ENCODE results near the gene RAI1.

RAI1 gene

DNA sequence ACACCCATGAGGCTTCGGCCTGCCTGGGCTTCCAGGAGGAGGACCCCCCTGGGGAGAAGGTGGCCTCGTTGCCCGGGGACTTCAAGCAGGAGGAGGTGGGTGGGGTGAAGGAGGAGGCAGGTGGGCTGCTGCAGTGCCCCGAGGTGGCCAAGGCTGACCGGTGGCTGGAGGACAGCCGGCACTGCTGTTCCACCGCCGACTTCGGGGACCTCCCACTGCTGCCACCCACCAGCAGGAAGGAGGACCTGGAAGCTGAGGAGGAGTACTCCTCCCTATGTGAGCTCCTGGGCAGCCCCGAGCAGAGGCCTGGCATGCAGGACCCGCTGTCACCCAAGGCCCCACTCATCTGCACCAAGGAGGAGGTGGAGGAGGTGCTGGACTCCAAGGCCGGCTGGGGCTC is 114.0 kb downstream of the RAI1 start:
- Histone ChIP-seq H3K36me3 (ENCODE audit: control insufficient read depth, insufficient read depth, low read length) (no peaks in the 10 kb centered on the region), H3K9me3 (ENCODE audit: control insufficient read depth, insufficient read depth, low read depth, low read length) (no peaks in the 10 kb centered on the region), H3K27me3 (ENCODE audit: control insufficient read depth, insufficient read depth, low read length) (peaks cover 34% of the 10 kb centered on the region), H3K9ac (ENCODE audit: low read length) (no peak overlapping the region), H3K4me1 (ENCODE audit: control insufficient read depth, insufficient read depth, low read length) (peaks cover 34% of the 10 kb centered on the region), H3K4me3 (ENCODE audit: low read depth, low read length) (no peak overlapping the region), H3K27ac (ENCODE audit: low read depth, low read length) (no peak overlapping the region)

DNA sequence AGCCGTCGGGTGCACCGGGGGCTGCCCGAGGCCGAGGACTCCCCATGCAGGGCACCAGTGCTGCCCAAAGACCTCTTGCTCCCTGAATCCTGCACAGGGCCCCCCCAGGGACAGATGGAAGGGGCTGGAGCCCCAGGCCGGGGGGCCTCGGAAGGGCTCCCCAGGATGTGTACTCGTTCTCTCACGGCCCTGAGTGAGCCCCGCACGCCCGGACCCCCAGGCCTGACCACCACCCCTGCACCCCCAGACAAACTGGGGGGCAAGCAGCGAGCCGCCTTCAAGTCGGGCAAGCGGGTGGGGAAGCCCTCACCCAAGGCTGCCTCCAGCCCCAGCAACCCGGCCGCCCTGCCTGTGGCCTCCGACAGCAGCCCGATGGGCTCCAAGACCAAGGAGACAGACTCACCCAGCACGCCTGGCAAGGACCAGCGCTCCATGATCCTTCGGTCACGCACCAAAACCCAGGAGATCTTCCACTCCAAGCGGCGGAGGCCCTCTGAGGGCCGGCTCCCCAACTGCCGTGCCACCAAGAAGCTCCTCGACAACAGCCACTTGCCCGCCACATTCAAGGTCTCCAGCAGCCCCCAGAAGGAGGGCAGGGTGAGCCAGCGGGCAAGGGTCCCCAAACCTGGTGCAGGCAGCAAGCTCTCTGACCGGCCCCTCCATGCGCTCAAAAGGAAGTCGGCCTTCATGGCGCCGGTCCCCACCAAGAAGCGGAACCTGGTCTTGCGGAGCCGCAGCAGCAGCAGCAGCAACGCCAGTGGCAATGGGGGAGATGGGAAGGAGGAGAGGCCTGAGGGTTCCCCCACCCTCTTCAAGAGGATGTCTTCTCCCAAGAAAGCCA is 114.9 kb downstream of the RAI1 start:
- Histone ChIP-seq H3K36me3 (ENCODE audit: control insufficient read depth, insufficient read depth, low read length) (no peaks in the 10 kb centered on the region), H3K9me3 (ENCODE audit: control insufficient read depth, insufficient read depth, low read depth, low read length) (no peaks in the 10 kb centered on the region), H3K4me3 (ENCODE audit: low read depth, low read length) (no peak overlapping the region), H3K4me1 (ENCODE audit: control insufficient read depth, insufficient read depth, low read length) (peaks cover 29% of the 10 kb centered on the region), H3K27me3 (ENCODE audit: control insufficient read depth, insufficient read depth, low read length) (peaks cover 27% of the 10 kb centered on the region), H3K27ac (ENCODE audit: low read depth, low read length) (no peak overlapping the region), H3K9ac (ENCODE audit: low read length) (no peak overlapping the region)

DNA sequence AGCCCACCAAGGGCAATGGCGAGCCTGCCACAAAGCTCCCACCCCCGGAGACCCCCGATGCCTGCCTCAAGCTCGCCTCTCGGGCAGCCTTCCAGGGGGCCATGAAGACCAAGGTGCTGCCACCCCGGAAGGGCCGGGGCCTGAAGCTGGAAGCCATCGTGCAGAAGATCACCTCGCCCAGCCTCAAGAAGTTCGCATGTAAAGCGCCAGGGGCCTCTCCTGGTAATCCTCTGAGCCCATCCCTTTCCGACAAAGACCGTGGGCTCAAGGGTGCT is 115.5 kb downstream of the RAI1 start:
- Histone ChIP-seq H3K4me1 (ENCODE audit: control insufficient read depth, insufficient read depth, low read length) (peaks cover 26% of the 10 kb centered on the region), H3K36me3 (ENCODE audit: control insufficient read depth, insufficient read depth, low read length) (no peaks in the 10 kb centered on the region), H3K27me3 (ENCODE audit: control insufficient read depth, insufficient read depth, low read length) (peaks cover 22% of the 10 kb centered on the region), H3K9me3 (ENCODE audit: control insufficient read depth, insufficient read depth, low read depth, low read length) (no peaks in the 10 kb centered on the region), H3K4me3 (ENCODE audit: low read depth, low read length) (no peak overlapping the region), H3K27ac (ENCODE audit: low read depth, low read length) (no peak overlapping the region), H3K9ac (ENCODE audit: low read length) (no peak overlapping the region)

DNA sequence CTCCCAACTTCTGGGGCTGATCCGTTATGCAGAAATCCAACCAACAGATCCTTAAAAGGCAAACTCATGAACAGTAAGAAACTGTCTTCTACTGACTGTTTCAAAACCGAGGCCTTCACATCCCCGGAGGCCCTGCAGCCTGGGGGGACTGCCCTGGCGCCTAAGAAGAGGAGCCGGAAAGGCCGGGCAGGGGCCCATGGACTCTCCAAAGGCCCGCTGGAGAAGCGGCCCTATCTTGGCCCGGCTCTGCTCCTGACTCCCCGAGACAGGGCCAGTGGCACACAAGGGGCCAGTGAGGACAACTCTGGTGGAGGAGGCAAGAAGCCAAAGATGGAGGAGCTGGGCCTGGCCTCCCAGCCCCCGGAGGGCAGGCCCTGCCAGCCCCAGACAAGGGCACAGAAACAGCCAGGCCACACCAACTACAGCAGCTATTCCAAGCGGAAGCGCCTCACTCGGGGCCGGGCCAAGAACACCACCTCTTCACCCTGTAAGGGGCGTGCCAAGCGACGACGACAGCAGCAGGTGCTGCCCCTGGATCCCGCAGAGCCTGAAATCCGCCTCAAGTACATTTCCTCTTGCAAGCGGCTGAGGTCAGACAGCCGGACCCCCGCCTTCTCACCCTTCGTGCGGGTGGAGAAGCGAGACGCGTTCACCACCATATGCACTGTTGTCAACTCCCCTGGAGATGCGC is 116.0 kb downstream of the RAI1 start:
- Histone ChIP-seq H3K9ac (ENCODE audit: low read length) (no peak overlapping the region), H3K27ac (ENCODE audit: low read depth, low read length) (no peak overlapping the region), H3K4me3 (ENCODE audit: low read depth, low read length) (no peak overlapping the region), H3K27me3 (ENCODE audit: control insufficient read depth, insufficient read depth, low read length) (peaks cover 17% of the 10 kb centered on the region; the same call in 1 of the 2 replicates), H3K4me1 (ENCODE audit: control insufficient read depth, insufficient read depth, low read length) (peaks cover 21% of the 10 kb centered on the region), H3K36me3 (ENCODE audit: control insufficient read depth, insufficient read depth, low read length) (no peaks in the 10 kb centered on the region), H3K9me3 (ENCODE audit: control insufficient read depth, insufficient read depth, low read depth, low read length) (no peaks in the 10 kb centered on the region)

DNA sequence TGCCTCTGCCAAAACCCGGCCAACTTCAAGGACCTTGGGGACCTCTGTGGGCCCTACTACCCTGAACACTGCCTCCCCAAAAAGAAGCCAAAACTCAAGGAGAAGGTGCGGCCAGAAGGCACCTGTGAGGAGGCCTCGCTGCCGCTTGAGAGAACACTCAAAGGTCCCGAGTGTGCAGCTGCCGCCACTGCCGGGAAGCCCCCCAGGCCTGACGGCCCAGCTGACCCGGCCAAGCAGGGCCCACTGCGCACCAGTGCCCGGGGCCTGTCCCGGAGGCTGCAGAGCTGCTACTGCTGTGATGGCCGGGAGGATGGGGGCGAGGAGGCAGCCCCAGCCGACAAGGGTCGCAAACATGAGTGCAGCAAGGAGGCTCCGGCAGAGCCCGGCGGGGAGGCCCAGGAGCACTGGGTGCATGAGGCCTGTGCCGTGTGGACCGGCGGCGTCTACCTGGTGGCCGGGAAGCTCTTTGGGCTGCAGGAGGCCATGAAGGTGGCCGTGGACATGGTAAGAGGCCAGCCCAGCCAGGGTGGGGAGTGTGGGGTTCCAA is 116.8 kb downstream of the RAI1 start:
- H3K4me3 ChIP-seq (ENCODE audit: low read depth, low read length) = no peak overlapping the region
- H3K36me3 ChIP-seq (ENCODE audit: control insufficient read depth, insufficient read depth, low read length) = no peaks in the 10 kb centered on the region
- no peaks in the 10 kb centered on the region for H3K9me3 ChIP-seq (ENCODE audit: control insufficient read depth, insufficient read depth, low read depth, low read length)
- H3K27me3 ChIP-seq (ENCODE audit: control insufficient read depth, insufficient read depth, low read length) = peaks cover 14% of the 10 kb centered on the region; the same call in 1 of the 2 replicates
- H3K9ac ChIP-seq (ENCODE audit: low read length) = no peak overlapping the region
- peaks cover 17% of the 10 kb centered on the region; the same call in 1 of the 2 replicates for H3K4me1 ChIP-seq (ENCODE audit: control insufficient read depth, insufficient read depth, low read length)
- H3K27ac ChIP-seq (ENCODE audit: low read depth, low read length) = no peak overlapping the region

DNA sequence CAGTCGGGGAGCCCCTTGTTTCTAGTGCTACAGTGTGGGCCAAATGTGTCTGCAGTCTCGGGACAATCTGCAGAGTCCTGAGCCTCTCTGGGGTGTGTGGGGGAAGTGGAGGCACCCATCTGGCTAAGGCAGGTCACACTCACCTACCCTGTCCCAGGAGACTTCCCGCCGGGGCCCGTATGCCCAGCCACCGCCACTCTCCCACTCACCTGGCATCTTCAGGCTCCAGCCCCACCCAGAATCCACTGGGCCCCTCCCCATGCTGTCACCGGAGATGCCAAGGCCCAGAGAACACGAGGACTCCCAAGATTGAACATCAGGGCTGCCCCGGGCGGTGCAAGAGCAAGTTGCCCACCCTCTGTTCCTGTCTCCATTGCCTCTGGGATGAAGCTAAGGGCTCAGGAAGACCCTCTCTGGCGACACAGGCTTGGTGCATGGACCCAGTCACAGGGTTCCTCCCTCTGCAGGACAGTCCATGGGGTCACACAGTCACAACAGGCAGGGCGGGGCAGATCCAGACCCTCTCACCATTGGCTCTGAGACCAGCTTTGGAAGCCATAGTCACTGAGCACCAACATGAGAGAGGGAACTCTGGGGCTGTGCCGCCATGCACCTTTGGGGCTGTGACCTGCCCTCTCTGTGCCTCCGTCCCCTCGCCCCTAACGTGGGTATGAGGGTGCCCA is 117.5 kb downstream of the RAI1 start:
- Histone ChIP-seq H3K9ac (ENCODE audit: low read length) (no peak overlapping the region), H3K27ac (ENCODE audit: low read depth, low read length) (no peak overlapping the region), H3K27me3 (ENCODE audit: control insufficient read depth, insufficient read depth, low read length) (peaks cover 9% of the 10 kb centered on the region; the same call in 1 of the 2 replicates), H3K4me1 (ENCODE audit: control insufficient read depth, insufficient read depth, low read length) (peaks cover 13% of the 10 kb centered on the region; the same call in 1 of the 2 replicates), H3K4me3 (ENCODE audit: low read depth, low read length) (no peak overlapping the region), H3K9me3 (ENCODE audit: control insufficient read depth, insufficient read depth, low read depth, low read length) (no peaks in the 10 kb centered on the region), H3K36me3 (ENCODE audit: control insufficient read depth, insufficient read depth, low read length) (no peaks in the 10 kb centered on the region)

DNA sequence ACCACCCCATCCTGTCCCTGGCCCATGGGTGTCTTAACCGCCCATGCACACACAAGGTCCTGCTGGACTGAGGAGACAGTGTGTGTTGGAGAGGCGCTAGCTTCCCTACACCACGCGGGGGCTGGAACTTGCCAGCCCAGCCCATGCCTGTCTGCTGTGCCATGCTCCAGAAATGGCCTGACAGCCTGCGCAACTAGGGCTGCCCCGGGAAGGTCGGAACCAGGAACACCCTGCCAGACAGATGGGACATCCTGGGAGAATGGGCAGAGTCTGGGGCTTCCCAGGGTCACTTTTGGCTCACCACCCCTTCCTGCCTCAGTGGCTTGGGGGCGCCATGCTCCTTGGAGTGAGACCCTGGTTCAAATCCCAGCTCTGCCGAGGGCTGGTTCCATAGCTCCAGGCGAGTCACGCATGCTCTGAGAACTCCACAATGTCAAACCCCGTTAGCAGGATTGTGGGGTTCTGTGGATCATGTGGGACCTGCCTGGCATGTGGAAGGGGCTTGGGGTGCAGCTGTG is 119.3 kb downstream of the RAI1 start:
- Histone ChIP-seq H3K9ac (ENCODE audit: low read length) (no peak overlapping the region), H3K27me3 (ENCODE audit: control insufficient read depth, insufficient read depth, low read length) (no peaks in the 10 kb centered on the region), H3K4me3 (ENCODE audit: low read depth, low read length) (no peak overlapping the region), H3K4me1 (ENCODE audit: control insufficient read depth, insufficient read depth, low read length) (peaks cover 13% of the 10 kb centered on the region; the same call in 1 of the 2 replicates), H3K27ac (ENCODE audit: low read depth, low read length) (no peak overlapping the region), H3K36me3 (ENCODE audit: control insufficient read depth, insufficient read depth, low read length) (no peaks in the 10 kb centered on the region), H3K9me3 (ENCODE audit: control insufficient read depth, insufficient read depth, low read depth, low read length) (no peaks in the 10 kb centered on the region)

DNA sequence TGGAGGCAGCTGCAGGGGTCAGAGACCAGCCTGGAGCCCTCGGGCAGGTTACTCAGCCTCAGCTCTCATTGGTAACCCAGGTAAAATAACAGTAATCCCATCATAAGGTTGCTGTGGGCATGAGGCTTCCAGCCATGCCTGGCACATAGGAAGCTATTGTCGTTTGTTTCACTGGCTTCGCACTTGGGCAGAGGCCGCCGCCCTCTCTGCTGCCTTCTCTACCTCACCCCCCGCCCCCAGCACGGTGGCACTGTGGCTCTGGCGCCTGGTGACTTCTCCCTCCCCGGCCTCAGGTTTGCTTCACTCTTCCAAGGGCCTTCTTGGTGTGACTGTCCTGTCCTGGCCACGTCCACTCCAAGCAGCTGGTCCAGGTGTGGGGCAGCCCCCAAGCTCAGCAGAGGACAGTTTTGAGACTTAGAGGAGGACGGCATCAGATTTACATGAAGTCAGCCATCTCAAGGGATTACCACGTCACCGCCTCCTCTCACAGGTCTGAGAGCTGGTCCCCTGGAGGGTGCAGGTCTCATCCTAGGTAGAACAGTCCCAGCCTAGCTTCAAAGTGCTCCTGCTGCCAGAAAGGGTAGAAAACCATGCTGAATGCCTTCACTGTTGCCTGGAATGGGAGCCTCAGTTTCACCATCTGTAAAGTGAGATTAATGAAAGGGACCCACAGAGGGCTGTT is 120.7 kb downstream of the RAI1 start:
- Histone ChIP-seq H3K27me3 (ENCODE audit: control insufficient read depth, insufficient read depth, low read length) (peaks cover 4% of the 10 kb centered on the region; the same call in 1 of the 2 replicates), H3K27ac (ENCODE audit: low read depth, low read length) (no peak overlapping the region), H3K9ac (ENCODE audit: low read length) (no peak overlapping the region), H3K4me3 (ENCODE audit: low read depth, low read length) (no peak overlapping the region), H3K9me3 (ENCODE audit: control insufficient read depth, insufficient read depth, low read depth, low read length) (no peaks in the 10 kb centered on the region), H3K36me3 (ENCODE audit: control insufficient read depth, insufficient read depth, low read length) (no peaks in the 10 kb centered on the region), H3K4me1 (ENCODE audit: control insufficient read depth, insufficient read depth, low read length) (peaks cover 13% of the 10 kb centered on the region; the same call in 1 of the 2 replicates)

DNA sequence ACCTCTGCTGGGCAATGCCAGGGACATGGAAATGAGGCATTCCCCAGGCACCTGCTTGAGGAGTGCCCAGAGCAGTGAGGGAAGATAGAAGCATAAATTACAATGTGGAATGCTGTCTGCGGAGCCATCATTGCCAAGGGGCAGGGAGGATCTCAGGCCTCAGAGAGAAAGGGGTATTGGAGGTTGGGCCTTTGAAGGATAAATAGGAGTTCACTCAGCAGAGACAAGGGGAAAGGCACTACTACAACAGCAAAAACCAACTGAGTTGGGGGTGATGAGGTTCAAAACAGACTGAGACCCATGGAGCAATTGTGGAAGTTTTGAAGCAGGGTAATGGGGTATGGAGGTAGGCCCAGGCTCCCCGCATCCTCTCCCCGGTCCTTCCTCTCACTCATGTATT is 122.7 kb downstream of the RAI1 start:
- peaks cover 14% of the 10 kb centered on the region; the same call in 1 of the 2 replicates for H3K4me1 ChIP-seq (ENCODE audit: control insufficient read depth, insufficient read depth, low read length)
- H3K9ac ChIP-seq (ENCODE audit: low read length) = no peak overlapping the region
- H3K4me3 ChIP-seq (ENCODE audit: low read depth, low read length) = no peak overlapping the region
- no peaks in the 10 kb centered on the region for H3K36me3 ChIP-seq (ENCODE audit: control insufficient read depth, insufficient read depth, low read length)
- H3K27ac ChIP-seq (ENCODE audit: low read depth, low read length) = no peak overlapping the region
- H3K9me3 ChIP-seq (ENCODE audit: control insufficient read depth, insufficient read depth, low read depth, low read length) = no peaks in the 10 kb centered on the region
- H3K27me3 ChIP-seq (ENCODE audit: control insufficient read depth, insufficient read depth, low read length) = peaks cover 11% of the 10 kb centered on the region

DNA sequence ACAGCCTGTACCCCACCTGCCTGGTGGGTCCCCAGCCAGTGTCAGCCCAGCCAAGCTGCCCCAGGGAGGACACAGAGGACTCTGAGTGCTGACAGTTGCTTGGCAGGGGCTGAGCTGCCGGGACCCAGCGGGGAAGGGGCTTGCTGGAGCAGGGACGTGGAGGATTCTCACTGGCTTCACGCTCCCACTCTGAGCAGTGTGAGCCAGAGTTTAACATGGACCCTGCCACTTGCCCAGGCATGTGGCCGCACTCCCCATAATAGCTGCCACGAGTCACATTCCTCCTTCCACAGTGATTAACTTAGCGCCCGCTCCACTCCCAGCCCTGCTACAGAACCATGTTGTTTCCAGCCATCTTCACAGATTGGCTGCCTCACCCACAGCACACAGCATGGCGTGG is 124.3 kb downstream of the RAI1 start:
- Histone ChIP-seq H3K4me1 (ENCODE audit: control insufficient read depth, insufficient read depth, low read length) (peaks cover 11% of the 10 kb centered on the region), H3K36me3 (ENCODE audit: control insufficient read depth, insufficient read depth, low read length) (no peaks in the 10 kb centered on the region), H3K27ac (ENCODE audit: low read depth, low read length) (no peak overlapping the region), H3K27me3 (ENCODE audit: control insufficient read depth, insufficient read depth, low read length) (peaks cover 20% of the 10 kb centered on the region), H3K4me3 (ENCODE audit: low read depth, low read length) (no peak overlapping the region), H3K9me3 (ENCODE audit: control insufficient read depth, insufficient read depth, low read depth, low read length) (no peaks in the 10 kb centered on the region), H3K9ac (ENCODE audit: low read length) (no peak overlapping the region)
